ENCODE measurements around the gene AP2A1.
A peak's percentile ranks its signal among the peaks of the same experiment; 100 is the strongest.
"Not testable (repeated sequence)": the region's sequence is repeated elsewhere in the genome, so short reads cannot be mapped to it uniquely, and the experiment has no call there.

AP2A1 gene

DNA sequence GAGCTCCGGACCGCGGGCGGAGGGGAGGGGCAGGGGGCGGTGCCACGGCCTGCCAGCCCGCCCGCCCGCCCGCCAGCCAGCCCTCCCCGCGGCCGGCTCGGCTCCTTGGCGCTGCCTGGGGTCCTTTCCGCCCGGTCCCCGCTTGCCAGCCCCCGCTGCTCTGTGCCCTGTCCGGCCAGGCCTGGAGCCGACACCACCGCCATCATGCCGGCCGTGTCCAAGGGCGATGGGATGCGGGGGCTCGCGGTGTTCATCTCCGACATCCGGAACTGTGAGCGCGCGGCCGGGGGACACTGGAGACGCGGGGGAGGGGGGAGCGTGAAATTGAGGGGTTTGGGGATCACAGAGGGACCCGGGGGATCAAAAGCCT is at the start of gene AP2A1:
TSS of gene AP2A1 (plus strand) at position 72 of the 370 bp plus-strand sequence. CDS start at position 205, 133 bp downstream.
- H3K36me3 Mint-ChIP-seq = no peaks in the 10 kb centered on the region
- peaks cover 34% of the 10 kb centered on the region for H3K4me1 Mint-ChIP-seq
- no peaks in the 10 kb centered on the region for H3K9me3 Mint-ChIP-seq
- H3K27ac Mint-ChIP-seq = peak within 1 kb of the TSS; percentile 95
- no peaks in the 10 kb centered on the region for H3K27me3 Mint-ChIP-seq
- peak within 1 kb of the TSS; percentile 93 for H3K4me3 Mint-ChIP-seq

GRCh38 chr19:49718511-49718910 is 48.3 kb upstream of the AP2A1 start:
- H3K4me1 Mint-ChIP-seq = peaks cover 16% of the 10 kb centered on the region
- H3K27ac Mint-ChIP-seq = peak overlapping the region; percentile 35
- no peaks in the 10 kb centered on the region for H3K9me3 Mint-ChIP-seq
- H3K36me3 Mint-ChIP-seq = peaks cover 3% of the 10 kb centered on the region
- H3K27me3 Mint-ChIP-seq = no peaks in the 10 kb centered on the region
- peak overlapping the region; percentile 69 for H3K4me3 Mint-ChIP-seq

DNA sequence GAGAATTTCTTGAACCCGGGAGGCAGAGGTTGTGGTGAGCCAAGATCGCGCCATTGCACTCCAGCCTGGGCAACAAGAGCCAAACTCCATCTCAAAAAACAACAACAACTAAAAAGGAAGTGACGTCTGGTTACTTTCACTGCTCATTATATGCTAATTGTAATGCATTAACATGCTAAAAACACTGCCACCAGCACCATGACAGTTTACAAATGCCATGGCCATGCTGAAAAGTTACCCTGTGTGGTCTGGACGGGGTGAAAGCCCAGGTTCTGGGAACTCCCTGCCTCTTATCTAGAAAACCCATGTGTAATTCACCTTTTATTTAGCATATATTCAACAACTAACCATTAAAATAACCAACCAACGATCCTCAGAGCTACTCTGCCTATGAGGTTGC is 47.8 kb upstream of the AP2A1 start:
- Mint-ChIP-seq H3K9me3 (no peaks in the 10 kb centered on the region), H3K36me3 (peaks cover 3% of the 10 kb centered on the region), H3K4me3 (peak overlapping the region; percentile 69), H3K27me3 (no peaks in the 10 kb centered on the region), H3K4me1 (peaks cover 16% of the 10 kb centered on the region), H3K27ac (no peak overlapping the region)

- H3K36me3 Mint-ChIP-seq, H3K9me3 Mint-ChIP-seq, H3K27ac Mint-ChIP-seq, H3K27me3 Mint-ChIP-seq: not testable (repeated sequence)
- Mint-ChIP-seq H3K4me3 (peak overlapping the region; percentile 69), H3K4me1 (peaks cover 16% of the 10 kb centered on the region)
Observed at GRCh38 chr19:49719420-49719819, 47.4 kb upstream of the AP2A1 start.

- H3K4me3 Mint-ChIP-seq = no peak overlapping the region
- peaks cover 3% of the 10 kb centered on the region for H3K4me1 Mint-ChIP-seq
- H3K27ac Mint-ChIP-seq = no peak overlapping the region
- no peaks in the 10 kb centered on the region for H3K27me3 Mint-ChIP-seq
- H3K9me3 Mint-ChIP-seq = no peaks in the 10 kb centered on the region
- H3K36me3 Mint-ChIP-seq = peaks cover 14% of the 10 kb centered on the region
Observed at GRCh38 chr19:49727217-49728030, 39.4 kb upstream of the AP2A1 start.

DNA sequence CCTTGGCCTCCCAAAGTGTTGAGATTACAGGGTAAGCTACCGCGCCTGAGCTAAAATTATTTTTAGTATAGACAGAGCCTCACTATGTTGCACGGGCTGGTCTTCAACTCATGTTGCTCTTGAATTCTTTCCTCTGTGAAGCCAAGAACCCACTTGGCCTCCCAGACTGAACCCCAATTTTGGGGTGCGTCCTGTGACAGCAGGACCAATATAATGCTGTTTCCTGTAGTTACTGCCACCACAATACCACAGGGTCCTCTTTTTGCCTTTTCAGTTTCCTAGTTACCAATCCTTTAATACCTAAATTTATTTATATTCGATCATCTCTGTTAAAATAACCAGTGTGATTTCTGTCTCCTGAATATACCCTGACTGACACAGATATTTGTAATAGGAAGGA is 36.6 kb upstream of the AP2A1 start:
- no peak overlapping the region for H3K4me3 Mint-ChIP-seq
- H3K9me3 Mint-ChIP-seq = no peaks in the 10 kb centered on the region
- H3K36me3 Mint-ChIP-seq = peaks cover 7% of the 10 kb centered on the region
- H3K27ac Mint-ChIP-seq = no peak overlapping the region
- H3K4me1 Mint-ChIP-seq = no peaks in the 10 kb centered on the region
- H3K27me3 Mint-ChIP-seq = no peaks in the 10 kb centered on the region

DNA sequence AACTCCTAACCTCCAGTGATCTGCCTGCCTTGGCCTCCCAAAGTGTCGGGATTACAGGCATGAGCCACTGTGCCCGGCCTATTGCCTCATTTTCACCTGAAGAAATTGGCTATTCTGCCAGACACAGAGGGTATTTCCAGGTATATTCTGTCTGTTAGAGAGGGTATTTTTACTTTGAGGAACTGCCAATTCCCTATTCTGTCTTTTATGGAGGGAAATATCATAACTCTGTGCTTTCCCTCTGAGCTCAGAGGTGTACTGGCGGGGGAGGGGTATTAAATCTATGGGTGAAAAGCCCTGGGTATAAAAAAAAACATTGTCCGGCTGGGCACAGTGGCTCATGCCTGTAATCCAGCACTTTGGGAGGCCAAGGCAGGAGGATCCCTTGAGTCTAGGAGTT is 28.5 kb upstream of the AP2A1 start:
- Mint-ChIP-seq H3K36me3 (no peaks in the 10 kb centered on the region), H3K27ac (no peak overlapping the region), H3K4me3 (no peak overlapping the region), H3K27me3 (no peaks in the 10 kb centered on the region), H3K4me1 (peaks cover 4% of the 10 kb centered on the region), H3K9me3 (no peaks in the 10 kb centered on the region)

- no peaks in the 10 kb centered on the region for H3K27me3 Mint-ChIP-seq
- no peak overlapping the region for H3K27ac Mint-ChIP-seq
- H3K36me3 Mint-ChIP-seq = no peaks in the 10 kb centered on the region
- no peaks in the 10 kb centered on the region for H3K9me3 Mint-ChIP-seq
- no peak overlapping the region for H3K4me3 Mint-ChIP-seq
- peaks cover 4% of the 10 kb centered on the region for H3K4me1 Mint-ChIP-seq
Observed at GRCh38 chr19:49739098-49739497, 27.7 kb upstream of the AP2A1 start.

DNA sequence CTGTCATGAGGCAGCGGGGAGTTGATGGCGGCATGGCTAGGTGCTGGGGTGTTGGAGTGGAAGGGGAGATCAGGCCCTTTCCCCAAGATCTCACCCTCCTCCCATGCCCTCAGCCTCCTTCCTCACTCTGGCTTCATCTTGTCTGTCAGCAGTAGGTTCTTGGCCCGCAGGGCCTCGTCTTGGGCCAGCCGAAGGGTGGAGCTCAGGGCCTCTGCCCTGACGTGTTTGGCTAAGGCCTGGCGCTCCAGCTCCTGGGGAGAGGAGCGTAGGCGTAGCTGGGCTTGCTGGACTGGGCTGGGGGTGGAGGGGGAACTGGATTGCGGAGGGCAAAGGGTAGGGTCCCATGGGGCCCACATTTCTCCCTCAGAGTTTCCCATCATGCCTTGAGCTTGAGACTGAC is 26.9 kb upstream of the AP2A1 start:
- H3K9me3 Mint-ChIP-seq = no peaks in the 10 kb centered on the region
- no peaks in the 10 kb centered on the region for H3K27me3 Mint-ChIP-seq
- no peak overlapping the region for H3K27ac Mint-ChIP-seq
- no peak overlapping the region for H3K4me3 Mint-ChIP-seq
- H3K36me3 Mint-ChIP-seq = no peaks in the 10 kb centered on the region
- H3K4me1 Mint-ChIP-seq = peaks cover 4% of the 10 kb centered on the region

- H3K27me3 Mint-ChIP-seq = no peaks in the 10 kb centered on the region
- H3K27ac Mint-ChIP-seq = no peak overlapping the region
- H3K36me3 Mint-ChIP-seq = no peaks in the 10 kb centered on the region
- peaks cover 4% of the 10 kb centered on the region for H3K4me1 Mint-ChIP-seq
- no peak overlapping the region for H3K4me3 Mint-ChIP-seq
- H3K9me3 Mint-ChIP-seq = no peaks in the 10 kb centered on the region
Observed at GRCh38 chr19:49741210-49741844, 25.5 kb upstream of the AP2A1 start.

- Mint-ChIP-seq H3K27ac (no peak overlapping the region), H3K4me3 (no peak overlapping the region), H3K36me3 (no peaks in the 10 kb centered on the region), H3K27me3 (no peaks in the 10 kb centered on the region), H3K9me3 (no peaks in the 10 kb centered on the region), H3K4me1 (no peaks in the 10 kb centered on the region)
Observed at GRCh38 chr19:49744946-49745381, 21.8 kb upstream of the AP2A1 start.

DNA sequence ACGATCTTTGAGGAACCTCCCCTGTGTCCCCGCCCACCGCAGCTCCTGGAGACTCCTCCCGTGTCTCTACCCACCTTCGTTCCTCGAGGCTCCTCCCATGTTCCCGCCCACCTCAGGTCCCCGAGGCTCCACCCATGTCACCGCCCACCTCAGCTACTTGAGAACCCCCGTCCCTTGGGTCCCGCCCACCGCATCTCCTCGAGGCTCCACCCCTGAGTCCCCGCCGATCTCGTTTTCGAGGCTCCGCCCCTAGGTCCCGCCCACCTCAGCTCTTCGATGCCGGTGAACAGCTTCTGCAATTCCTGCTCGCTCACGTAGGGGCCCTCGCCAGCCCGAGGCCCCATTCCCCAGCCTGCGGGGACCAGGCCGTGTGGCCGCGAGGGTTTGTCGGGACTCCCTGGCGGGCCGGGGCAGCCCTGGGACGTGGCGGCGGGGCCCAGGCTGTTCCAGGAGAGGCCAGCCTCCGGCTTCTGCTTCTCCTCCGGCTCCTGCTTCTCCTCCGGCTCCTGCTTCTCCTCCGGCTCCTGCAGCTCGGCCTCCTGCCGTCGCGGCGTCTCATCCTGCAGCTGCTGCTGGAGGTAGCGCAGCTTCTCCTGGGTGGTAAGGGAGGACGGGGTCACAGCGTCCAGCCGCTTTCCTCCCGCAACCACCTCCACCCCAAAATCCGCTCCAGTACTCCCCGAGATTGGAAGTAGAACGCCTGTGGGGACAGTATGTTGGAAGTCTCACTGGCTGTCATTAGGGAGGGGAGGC is 20.4 kb upstream of the AP2A1 start:
- H3K27ac Mint-ChIP-seq = no peak overlapping the region
- H3K27me3 Mint-ChIP-seq = no peaks in the 10 kb centered on the region
- H3K4me1 Mint-ChIP-seq = no peaks in the 10 kb centered on the region
- peak overlapping the region; percentile 15 for H3K4me3 Mint-ChIP-seq
- no peaks in the 10 kb centered on the region for H3K36me3 Mint-ChIP-seq
- no peaks in the 10 kb centered on the region for H3K9me3 Mint-ChIP-seq

DNA sequence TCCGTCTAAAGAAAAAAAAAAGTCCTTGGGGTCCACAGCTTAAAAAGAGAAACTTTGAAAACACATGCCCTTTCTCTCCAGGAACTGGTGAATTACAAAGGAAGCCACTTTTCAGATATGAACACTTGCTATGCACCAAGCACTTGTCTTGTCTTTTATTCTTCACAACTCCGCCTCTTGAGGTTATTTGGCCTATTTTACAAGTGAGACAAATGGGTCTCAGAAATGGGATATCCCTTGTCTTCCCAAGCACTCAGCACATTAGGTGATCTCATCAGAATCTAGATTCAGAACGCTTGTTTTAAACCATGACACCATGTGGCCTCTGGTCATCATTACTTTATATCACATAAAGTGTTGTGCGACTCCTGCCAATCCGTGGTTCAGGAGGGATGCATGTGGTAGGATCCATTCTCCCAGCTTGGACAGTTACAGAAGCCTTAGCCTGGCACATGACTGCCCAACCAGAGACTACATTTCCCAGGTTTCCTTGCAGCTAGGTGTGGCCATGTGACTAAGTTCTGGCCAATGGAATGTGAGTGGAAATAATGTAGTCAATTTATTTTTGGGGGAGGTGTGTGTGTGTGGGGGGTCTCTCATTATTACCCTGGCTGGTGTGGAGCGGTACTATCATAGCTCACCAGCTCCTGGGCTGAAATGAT is 17.6 kb upstream of the AP2A1 start:
- H3K27ac Mint-ChIP-seq = no peak overlapping the region

GRCh38 chr19:49749771-49750170 is 17.0 kb upstream of the AP2A1 start:
- Mint-ChIP-seq H3K36me3 (no peaks in the 10 kb centered on the region), H3K9me3 (no peaks in the 10 kb centered on the region), H3K4me1 (no peaks in the 10 kb centered on the region), H3K27ac (no peak overlapping the region), H3K4me3 (no peak overlapping the region), H3K27me3 (no peaks in the 10 kb centered on the region)

More for the DNA sequence above, 17.6 kb upstream of the AP2A1 start:
- H3K4me3 Mint-ChIP-seq = no peak overlapping the region
- no peaks in the 10 kb centered on the region for H3K27me3 Mint-ChIP-seq
- H3K4me1 Mint-ChIP-seq = no peaks in the 10 kb centered on the region
- no peaks in the 10 kb centered on the region for H3K36me3 Mint-ChIP-seq
- no peaks in the 10 kb centered on the region for H3K9me3 Mint-ChIP-seq

GRCh38 chr19:49752701-49753100 is 14.1 kb upstream of the AP2A1 start:
- no peaks in the 10 kb centered on the region for H3K9me3 Mint-ChIP-seq
- no peaks in the 10 kb centered on the region for H3K27me3 Mint-ChIP-seq
- no peaks in the 10 kb centered on the region for H3K36me3 Mint-ChIP-seq
- H3K27ac Mint-ChIP-seq = no peak overlapping the region
- H3K4me3 Mint-ChIP-seq = no peak overlapping the region
- H3K4me1 Mint-ChIP-seq = no peaks in the 10 kb centered on the region

All from activated naive CD4-positive, alpha-beta T cell treated with anti-CD3 and anti-CD28 coated beads, Interleukin-2, amount 50 U/mL, for 24 hours (primary cell).